ENCODE measurements around the gene SNORC.
"Not testable (repeated sequence)": the region's sequence is repeated elsewhere in the genome, so short reads cannot be mapped to it uniquely, and the experiment has no call there.

Gene SNORC

GRCh38 chr2:232870018-232870765 is at the start of gene SNORC:
TSS of gene SNORC (plus strand) at chr2:232870264. CDS start at chr2:232870342, 78 bp downstream.
- FAIRE-seq, result no peak

GRCh38 chr2:232829988-232830387 is 40.1 kb upstream of the SNORC start:
- no peak for FAIRE-seq

GRCh38 chr2:232831496-232831895 is 38.6 kb upstream of the SNORC start:
- FAIRE-seq, result no peak

- no peak for FAIRE-seq
Observed at GRCh38 chr2:232833830-232834229, 36.2 kb upstream of the SNORC start.

- FAIRE-seq, result no peak
Observed at GRCh38 chr2:232835687-232836208, 34.3 kb upstream of the SNORC start.

GRCh38 chr2:232836934-232837333 is 33.1 kb upstream of the SNORC start:
- FAIRE-seq, result no peak

GRCh38 chr2:232838406-232838874 is 31.6 kb upstream of the SNORC start:
- FAIRE-seq, result no peak

GRCh38 chr2:232839411-232840079 is 30.5 kb upstream of the SNORC start:
- peak; percentile 9 for FAIRE-seq

- FAIRE-seq, result no peak
Observed at GRCh38 chr2:232842689-232843088, 27.4 kb upstream of the SNORC start.

GRCh38 chr2:232843834-232844233 is 26.2 kb upstream of the SNORC start:
- no peak for FAIRE-seq

GRCh38 chr2:232846055-232846454 is 24.0 kb upstream of the SNORC start:
- FAIRE-seq, result no peak

GRCh38 chr2:232850039-232850438 is 20.0 kb upstream of the SNORC start:
- no peak for FAIRE-seq

GRCh38 chr2:232852081-232852480 is 18.0 kb upstream of the SNORC start:
- FAIRE-seq, result not testable (repeated sequence)

- no peak for FAIRE-seq
Observed at GRCh38 chr2:232852676-232853075, 17.4 kb upstream of the SNORC start.

GRCh38 chr2:232854082-232854481 is 16.0 kb upstream of the SNORC start:
- FAIRE-seq, result no peak

- FAIRE-seq, result no peak
Observed at GRCh38 chr2:232857158-232857563, 12.9 kb upstream of the SNORC start.

GRCh38 chr2:232859385-232859916 is 10.6 kb upstream of the SNORC start:
- no peak for FAIRE-seq

- no peak for FAIRE-seq
Observed at GRCh38 chr2:232860593-232861241, 9.3 kb upstream of the SNORC start.

- FAIRE-seq, result no peak
Observed at GRCh38 chr2:232861353-232861752, 8.7 kb upstream of the SNORC start.

GRCh38 chr2:232863996-232864395 is 6.1 kb upstream of the SNORC start:
- FAIRE-seq, result no peak

- FAIRE-seq, result no peak
Observed at GRCh38 chr2:232865165-232865564, 4.9 kb upstream of the SNORC start.

- FAIRE-seq, result no peak
Observed at GRCh38 chr2:232866104-232866503, 4.0 kb upstream of the SNORC start.
